NAMALWA (cell line): ENCODE data around the gene GAB1.
"Not testable (repeated sequence)": the region's sequence is repeated elsewhere in the genome, so short reads cannot be mapped to it uniquely, and the experiment has no call there.

Experiments used
- DNase-seq: peaks from one replicate; pipeline ENCODE4 v3.0.0-alpha.2; 2015; ENCODE audit warnings: low spot score

Gene GAB1

DNA sequence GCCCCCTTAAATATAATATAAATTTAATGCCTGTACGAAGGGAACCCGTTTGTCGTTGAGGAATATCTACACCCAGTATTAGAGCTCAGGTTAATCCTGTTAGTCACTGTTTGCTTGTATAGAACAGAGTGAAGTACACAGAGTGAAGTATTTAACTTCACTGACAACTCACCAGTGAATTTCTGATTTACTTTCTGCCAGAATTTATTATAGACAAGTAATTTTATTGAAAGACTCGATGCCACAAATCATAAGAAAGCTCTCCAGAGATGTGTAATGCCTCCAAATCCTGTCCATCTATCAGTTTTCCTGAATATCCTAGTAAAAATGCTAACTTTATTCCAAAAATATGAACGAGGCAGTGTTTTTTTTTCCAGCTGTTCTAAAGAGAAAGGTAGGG, 1.6 kb downstream of the GAB1 start:
- DNase-seq = no peak

DNA sequence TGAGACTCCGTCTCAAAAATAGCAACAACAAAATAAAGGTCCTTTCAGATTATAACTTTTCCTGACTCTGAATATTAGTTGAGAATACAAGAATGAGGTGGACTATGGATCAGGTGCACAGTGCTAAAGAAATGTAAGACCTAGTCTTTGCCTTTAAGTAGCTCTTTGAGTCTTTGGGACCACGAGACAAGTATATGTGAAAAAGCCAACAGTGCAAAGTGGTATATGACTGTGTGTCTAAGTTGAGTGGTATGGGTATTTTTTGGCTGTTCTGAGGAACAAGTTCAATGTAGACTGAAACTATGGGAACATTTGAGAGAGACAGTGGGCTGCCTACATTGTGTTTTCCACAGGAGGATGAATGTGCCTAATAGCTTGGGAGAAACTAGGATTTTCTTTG, 2.8 kb downstream of the GAB1 start:
- DNase-seq = peak; percentile 38

DNA sequence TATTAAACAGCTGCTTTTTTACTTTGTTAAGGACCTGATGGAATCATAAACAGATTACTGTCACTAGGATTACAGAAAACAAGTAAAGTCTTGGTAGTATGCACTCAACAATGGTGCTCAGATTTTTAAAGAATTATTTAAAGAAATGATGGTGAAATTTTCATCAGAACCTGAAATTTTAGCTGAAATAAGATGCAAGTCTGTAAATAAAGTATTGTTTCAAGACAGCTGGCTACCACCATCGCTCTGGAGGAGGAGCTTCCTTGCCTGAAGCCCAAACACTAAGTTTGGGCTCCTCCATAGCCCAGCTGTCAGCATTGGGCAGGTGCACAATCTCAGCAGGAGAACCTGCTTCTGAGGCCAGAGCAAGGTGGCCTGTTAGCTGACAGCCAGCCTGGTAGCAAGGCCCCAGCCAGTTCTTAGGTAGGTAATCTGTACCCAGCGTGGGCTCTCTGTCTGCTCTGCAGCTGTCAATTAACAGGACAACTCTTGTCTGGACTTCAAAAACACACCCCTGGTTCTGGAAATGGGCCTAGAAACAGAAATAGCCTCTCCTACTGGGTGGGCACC, 4.6 kb downstream of the GAB1 start:
- DNase-seq = peak; percentile 50

DNA sequence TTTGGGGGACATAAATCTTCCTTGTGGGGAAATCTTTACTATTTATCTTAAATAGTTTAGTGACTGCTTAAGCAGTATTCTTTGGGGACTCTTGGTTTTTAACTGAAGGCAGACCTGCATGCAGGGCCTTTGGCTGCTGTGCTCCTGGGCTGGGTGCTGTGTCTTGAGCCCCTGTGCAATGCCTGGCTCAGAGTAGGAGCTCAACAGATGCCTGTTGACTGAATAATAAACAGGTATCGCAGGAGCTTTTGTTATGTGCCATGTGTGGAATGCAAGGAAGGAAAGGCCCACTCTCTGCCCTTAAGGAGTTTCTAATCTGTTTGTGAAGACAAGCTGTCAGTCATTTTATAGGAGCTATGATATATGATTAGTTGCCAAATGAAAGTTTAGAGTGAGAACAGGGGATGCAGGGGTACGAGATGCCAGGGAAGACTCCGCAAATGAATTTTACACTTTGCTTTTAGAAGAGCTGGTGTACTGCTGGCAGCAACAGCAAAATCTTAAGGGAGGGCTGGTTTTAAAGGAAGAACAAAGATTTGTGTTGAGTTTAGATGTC, 6.7 kb downstream of the GAB1 start:
- DNase-seq = no peak

DNA sequence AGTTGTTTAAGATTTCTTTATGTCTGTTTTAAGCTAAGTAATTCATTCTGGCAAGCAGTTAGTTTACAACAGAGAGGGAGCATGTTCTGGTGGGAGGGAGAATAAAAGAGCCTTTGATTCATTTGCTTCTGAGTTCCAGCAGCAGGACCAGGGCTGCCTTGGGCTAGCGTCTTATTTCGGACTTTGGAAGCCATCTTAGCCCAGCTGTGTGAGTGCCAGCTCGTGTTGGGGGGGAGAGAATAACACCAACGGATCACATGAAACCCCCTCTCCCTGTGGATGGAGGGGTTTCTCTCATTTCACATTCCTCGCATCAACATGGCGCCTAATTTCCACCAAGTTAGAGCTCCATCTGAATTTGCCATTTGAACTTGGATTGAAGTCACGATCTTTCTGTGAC, 7.4 kb downstream of the GAB1 start:
- DNase-seq = no peak

DNA sequence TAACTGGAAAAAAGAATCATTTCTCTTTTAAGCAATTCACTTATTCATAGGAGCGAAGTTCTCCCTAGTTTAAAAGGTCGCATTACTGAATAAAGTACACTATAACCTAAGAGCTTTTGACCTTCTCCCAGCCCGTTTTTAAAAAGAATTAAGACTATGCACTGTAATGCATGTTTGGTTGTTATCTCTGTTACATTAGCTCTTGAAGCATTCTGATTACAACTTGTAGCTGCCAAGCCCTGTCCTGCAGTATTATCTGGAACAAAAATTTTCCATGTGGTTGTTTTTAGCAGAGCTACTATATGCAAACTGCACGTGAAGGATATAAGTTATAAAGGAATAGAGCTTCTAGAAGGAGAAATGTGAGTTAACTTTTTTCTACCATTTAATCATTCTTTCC, 8.1 kb downstream of the GAB1 start:
- no peak for DNase-seq

DNA sequence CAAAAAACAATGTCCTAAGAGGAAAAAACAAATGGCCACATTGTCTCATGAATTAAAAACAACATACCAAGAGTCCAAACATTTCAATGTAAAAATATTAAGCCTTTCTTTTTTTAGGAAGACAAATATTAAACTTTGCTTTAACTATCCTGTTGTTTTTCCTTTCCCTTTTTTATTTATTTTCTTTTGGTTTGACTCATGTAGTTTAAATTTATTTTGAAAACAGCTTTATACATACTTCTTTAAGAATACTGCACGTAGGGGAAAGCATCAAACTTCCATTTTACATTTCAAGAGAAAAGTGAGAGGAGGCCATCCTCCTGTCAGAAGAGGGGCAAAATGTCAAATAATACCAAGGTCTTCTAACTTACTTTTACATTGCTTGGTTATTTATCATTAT, 8.7 kb downstream of the GAB1 start:
- DNase-seq = no peak

DNA sequence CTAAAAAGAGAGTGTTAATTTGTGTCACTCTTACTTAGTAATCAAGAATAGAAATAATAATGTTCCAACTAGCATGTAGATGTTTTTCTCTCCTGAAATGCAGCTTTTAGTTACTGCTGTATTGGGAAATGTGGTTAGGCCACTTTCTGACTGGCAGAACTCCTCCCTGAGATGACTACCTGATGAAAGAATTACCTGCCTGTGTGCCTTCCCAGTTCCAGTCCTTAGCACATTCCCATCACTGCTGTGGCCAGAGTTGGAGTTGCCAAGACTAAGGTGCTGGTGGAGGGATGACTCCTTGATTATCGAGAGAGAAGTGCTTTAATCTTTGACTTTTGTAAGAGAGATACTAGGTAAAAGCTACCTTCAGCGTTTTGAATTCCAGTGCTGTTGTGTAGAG, 9.5 kb downstream of the GAB1 start:
- no peak for DNase-seq

DNA sequence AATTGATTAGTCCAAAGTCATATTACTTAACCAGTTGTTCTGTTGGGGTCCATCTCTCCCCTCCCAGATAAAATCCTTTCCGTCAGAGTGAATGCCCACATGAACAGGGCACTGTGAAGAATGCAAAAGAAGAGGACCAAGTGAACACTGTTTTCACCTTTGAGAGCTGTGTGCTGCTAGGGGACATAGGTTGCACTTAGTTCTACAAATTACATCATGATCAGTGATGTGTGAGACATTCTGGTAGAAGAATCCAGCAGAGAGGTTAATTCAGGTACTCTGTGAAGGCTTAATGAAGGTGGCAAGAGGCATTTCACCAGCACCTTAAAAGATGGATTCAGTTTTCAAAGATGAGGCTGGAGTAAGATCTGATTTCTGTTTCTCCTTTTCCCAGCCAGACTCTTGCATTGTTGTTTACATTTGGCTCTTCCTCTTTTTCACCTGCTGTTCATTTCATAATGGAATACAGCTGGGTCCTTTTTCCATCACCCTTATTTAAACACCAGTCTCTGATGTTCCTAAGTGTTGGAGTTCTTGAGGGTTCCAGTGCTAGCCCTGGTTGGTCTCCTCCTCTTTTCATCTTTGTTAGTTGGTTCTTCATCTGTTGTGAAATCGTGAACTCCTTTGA, 10.9 kb downstream of the GAB1 start:
- no peak for DNase-seq

DNA sequence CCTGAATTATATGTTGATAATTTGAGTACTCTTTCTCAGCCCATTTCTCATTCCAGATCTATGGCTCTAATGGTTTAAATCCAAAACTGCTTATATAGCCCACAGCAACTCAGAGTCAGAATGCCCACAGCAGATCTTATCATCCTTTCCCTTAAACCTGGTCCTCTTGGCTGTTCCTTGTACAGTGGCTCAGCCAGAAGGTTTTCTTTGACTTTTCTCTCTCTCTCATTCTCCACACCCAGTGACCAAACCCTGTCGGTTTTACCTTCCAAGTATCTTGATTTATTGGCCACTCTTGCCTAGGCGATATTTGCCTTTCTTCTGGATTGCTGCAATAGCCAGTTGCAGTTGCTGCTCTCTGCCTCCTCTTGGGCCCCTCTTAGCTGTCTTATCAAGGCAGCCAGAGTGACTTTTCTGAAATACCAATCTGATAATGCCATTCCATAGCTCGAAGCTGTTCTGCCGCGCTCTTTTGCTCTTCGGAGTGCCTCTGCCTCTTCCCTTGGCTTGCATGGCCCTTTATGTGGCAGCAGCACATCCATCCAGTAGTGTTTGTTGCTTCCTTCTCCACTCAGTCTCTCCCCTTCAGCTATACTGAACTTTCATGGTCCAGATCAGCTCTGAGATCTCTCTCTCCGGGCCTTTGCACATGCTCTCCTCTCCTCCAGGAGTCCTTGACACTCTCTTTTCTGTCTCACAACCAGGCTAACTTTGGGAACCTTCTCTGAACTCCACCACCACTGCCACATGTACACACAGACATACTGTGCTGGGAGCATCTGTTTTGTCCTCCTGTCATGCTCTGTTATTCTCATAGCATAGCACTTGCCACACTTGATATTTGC, 11.8 kb downstream of the GAB1 start:
- no peak for DNase-seq

DNA sequence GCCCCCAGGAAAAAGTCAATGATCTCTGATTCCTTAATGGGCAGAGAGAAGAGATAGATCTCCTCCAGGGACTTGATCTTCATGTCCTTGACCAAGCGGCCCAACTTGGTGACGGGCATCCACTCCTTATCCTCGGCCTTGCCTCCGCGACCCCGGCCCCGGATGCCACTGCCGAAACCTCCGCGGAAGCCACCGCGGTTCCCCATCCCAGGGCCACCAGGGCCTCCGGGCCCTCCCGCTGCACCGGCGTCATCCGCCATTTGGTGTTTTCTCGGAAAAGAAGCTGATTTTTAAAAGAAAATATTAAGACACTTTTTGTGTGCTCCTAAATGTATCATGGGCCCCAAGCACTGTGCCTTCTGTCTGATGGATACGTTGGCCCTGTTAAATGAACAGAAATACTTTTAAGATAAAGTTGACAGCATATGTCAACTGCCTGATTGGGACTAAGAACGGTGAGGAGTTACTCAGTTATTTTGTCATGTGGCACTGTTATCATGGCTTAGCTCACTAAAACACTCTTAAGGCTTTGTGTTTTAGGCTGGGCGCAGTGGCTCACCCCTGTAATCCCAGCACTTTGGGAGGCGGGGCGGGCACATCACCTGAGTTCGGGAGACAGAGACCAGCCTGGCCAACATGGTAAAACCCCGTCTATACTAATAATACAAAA, 13.3 kb downstream of the GAB1 start:
- DNase-seq = not testable (repeated sequence)

DNA sequence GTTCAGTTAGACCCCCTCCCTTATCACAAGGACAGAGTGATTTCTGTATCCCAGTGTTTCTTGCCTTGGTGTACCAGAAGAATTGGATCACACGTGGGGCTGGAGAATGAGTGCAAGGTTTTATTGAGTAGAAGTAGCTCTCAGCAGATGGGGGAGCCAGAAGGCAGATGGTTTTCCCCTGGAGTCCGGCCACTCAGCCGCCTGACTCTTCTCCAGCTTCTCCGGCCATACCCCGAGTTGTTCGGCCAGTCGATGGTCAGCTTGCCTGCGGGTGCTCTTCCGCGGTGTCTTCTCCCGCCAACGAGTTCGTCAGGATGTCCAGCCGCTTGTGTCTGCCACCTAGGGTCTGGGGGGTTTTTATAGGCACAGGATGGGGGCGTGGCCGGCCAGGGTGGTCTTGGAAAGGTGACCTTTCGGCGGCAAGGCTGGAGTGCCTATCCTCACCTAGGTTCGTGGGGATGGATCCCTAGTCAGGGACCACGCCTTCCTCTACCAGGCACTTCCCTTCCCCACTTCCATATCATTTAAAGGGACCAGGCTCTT, 14.5 kb downstream of the GAB1 start:
- no peak for DNase-seq

DNA sequence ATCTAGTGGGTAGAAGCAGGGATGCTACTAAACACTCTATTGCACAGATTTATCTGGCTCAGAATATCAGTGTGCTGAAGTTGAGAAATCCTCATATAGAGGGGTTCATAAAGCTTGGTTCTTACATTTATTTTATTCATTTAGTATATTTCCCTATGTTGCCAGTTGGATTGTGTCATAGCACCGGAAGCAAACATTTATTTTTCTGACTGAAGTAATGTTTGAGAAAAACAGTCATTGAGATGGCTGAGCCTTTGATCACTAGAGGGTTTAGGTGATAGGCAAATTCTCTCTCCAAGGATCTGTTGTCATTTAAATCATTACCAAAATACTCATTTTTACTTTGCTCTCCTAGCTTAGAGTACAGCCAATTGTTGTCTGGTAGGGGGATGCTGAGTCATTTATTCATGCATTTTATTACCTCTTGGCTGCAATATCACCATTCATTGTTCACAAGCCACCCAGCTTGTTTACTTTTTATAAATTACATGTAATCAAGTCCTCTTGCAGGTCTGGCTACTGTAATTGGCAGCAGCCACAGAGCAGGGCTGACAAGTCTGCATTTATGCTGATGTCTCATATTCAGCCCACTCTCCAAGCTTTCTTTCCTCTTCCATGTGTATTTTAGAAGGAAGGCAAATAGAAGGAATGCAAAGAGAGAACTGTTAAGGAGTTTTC, 15.2 kb downstream of the GAB1 start:
- DNase-seq = peak; percentile 36

DNA sequence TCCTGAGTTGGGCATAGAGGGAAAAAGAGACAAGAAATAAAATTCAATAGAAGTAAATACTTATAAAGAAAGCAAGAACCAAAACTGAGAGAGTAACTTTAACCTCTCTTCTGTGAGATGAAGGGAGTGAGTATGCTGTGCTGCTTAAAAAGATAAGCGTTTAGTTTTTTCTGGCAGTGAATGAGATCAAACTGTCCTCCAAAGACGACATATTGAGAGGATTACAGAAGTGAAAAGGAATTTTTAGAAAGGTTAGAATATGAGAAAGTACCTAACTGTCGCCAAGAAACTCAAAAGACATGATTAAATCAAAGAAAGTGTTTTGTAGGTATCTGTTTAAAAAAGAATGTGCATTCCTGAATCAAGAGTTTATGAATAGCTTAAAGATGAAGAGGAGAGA, 16.0 kb downstream of the GAB1 start:
- no peak for DNase-seq

DNA sequence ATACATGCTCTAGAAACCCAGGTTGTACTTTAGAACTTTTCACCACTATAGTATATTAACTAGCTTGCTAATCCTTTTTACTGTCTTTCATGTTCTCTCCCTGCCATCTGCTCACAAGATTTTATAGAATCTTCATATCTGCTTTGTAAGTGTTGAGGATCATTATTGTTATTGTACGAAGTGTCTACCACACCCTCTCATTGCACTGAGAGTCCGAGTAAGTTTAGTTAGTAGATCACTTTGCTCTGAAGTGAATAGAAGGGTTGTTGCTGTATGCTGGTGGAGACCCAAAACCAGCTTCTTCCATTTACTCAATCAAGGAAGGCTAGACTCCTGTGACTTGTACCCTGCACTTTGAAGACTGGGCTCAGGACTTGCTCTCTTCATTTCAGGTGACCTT, 17.1 kb downstream of the GAB1 start:
- peak; percentile 45 for DNase-seq

DNA sequence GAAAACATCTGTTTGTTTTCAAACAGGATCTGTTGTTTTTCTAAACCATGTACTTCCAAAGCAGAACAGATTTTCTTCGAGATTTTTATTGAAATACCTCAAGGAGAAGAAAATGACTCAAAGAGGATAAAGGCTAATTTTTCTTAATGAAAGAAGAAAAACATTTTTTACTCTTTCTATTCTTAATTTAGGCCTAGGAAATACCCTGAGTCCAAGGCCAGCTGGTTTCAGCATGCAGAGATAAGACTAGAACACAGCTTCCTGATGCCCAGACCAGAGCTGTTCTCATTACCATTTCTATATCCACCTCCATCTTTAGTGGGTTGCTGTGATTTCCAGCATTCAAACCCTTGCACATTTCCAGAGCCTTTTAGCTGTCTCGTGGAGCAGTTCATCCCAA, 18.3 kb downstream of the GAB1 start:
- peak; percentile 54 for DNase-seq

DNA sequence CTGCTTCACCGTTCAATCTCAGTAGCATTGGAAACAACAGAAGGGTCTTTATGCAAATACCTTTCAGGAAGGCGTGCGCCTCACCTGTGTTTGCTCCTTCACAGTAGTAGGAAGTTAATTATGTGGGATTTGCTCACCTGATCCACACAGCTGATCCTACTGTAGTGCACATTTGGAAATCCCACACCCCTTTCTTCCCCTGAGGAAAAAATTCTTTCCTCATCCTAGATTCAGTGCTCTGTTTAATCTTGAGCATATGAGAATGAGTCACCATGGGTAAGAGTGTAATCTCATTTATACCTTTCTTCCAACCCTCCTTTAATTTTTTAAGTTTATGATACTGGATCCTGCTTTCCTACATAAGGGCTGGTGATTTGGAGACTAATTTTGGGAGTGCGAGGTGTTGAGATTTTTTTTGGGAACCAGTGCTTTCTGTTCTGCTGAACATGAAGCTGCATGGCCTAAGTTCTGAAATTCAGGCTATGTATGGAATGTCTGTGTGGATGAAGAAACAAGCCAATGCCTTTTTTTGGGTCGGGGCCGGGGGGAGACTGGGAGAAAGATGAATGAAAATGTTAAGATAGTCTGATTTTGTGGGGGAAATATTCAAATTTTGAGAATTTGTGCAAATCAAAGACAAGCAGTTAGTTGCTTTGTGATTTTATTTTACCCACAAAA, 19.0 kb downstream of the GAB1 start:
- DNase-seq = peak; percentile 39

DNA sequence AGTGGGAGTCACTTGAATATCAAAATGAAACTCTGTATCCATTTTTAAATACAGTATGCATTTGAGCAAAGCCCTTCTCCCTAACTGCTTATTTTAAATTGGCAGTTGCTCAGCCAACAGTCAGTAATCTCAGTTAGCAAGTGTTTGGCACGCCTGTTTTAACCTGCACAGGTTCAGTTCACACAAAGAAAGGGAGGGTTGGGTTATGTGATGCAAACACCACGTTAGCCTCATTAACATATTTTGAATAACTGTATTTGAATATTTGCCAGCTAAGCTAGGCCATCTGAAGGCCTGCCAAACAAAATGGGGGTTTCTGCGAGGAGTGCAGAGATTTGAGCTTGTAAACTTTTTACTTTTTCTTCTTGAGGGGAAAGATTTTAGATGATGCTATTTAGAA, 19.8 kb downstream of the GAB1 start:
- peak; percentile 90 for DNase-seq

DNA sequence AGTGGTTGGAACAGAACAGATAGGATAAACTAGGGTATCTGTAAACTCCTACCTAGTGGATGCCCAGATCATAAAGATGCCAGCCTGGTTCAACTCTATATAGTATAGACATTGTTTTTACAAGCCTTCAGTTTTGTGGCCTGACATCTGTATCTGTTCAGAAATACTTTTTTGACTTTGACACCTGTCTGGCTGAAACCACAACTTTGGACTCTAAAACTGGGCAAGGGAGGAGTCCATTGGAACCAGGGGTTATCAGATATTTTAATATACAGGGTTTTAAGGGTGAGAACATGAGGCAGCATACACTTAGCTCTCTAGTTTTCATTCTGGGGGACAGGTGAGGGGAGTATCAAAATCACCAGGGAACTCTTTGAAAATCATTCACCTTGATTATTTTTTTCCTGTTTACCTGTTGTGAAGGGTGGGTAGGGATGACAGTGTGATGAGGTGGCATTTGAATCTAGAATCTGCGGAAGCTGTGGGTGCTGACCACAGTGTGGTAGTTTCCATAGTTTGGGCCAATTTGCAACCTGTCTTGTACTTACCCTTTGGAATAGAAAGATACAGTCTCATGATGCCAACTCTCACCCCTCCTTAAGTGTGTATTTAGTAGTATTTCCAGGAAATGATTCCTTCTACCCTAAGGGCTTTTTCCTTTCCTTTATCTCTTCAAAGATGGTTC, 20.6 kb downstream of the GAB1 start:
- peak; percentile 63 for DNase-seq

DNA sequence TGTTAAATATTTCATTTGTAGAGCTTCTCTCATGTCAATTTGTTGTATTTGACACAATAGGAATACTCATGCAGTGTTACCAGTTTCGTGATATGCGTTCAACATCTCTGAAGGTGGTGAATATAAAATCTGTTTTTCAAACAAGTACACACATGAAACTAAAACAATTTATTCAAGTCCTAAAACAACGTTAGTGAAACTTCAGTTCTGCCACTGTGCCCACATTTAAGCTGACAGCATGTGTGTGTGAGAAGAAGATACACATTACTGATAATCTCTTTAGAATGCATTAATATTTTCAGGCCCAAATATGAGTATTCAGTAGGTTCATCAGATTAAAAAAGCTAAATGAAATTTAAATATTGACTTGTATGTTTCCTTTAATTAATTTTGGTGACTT, 21.7 kb downstream of the GAB1 start:
- DNase-seq = peak; percentile 44
